Islet precursor cell (in vitro differentiated cells): ENCODE results near the gene ARHGAP31.
A peak's percentile ranks its signal among the peaks of the same experiment; 100 is the strongest.

Experiments
- DNase-seq: peaks from one replicate; pipeline ENCODE4 v3.0.0-alpha.2; 2018

The ARHGAP31 gene

GRCh38 chr3:119453822-119454221, 159.6 kb downstream of the ARHGAP31 start:
- DNase-seq = no peak

DNA sequence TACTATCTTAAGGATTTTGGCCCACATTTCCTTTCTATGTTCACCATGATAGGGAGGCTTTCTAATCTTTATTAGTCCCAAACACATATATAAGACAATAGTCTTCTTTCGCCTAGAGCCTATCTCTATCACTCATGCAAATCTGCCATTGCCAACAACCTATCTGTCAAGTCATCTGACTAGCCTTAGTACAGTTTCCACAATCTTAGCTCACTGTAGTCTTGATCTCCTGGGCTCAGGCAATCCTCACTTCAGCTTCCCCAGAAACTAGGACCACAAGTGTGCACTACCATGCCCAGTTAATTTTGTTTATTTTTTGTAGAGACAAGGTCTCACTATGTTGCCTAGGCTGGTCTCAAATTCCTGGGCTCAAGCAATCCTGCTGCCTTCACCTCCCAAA, 162.3 kb downstream of the ARHGAP31 start:
- no peak for DNase-seq

DNA sequence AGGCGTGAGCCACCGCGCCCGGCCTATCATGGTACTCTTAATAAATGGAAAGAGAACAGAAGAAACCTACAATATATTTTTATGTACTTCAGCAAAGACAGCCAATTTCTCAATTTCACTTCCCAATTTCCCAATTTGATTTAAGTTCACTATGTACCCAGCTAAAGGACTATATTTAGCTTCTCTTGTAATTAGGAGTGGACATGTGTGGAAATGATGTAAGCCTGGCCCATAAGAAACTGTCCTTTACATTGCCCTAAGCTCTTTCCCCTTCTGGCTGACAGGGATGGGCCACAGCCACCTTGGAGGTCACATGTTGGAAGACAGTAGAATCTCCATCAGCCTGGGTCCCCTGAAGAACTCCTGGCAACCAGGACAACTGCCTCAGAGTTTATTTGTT, 163.1 kb downstream of the ARHGAP31 start:
- no peak for DNase-seq

GRCh38 chr3:119463171-119464169, 169.3 kb downstream of the ARHGAP31 start, which contains the start of gene TMEM39A:
Gene TMEM39A (minus strand): TSS chr3:119463615. CDS start chr3:119462074, 1,541 bp downstream.
- DNase-seq = peak; percentile 99

- no peak for DNase-seq
These were observed 173.9 kb downstream of the ARHGAP31 start for GRCh38 chr3:119468041-119468440.

GRCh38 chr3:119469418-119470189, 175.4 kb downstream of the ARHGAP31 start:
- DNase-seq = no peak
